DND-41 (cell line): ENCODE results near the gene PRSS35.

ENCODE experiments used
- CTCF ChIP-seq: IDR thresholded peaks from 2 replicates; pipeline ENCODE4 v1.5.1; 2012; ENCODE audit warnings: borderline replicate concordance, low read length, moderate library complexity, mild to moderate bottlenecking; ENCODE audit not compliant: poor library complexity, severe bottlenecking; ENCODE audit errors: extremely low read depth
- EZH2 ChIP-seq: IDR thresholded peaks from 3 replicates; pipeline ENCODE4 v1.6.1; 2012; ENCODE audit warnings: borderline replicate concordance, low read depth, mild to moderate bottlenecking, moderate library complexity, low read length, inconsistent platforms; ENCODE audit not compliant: severe bottlenecking

GRCh38 chr6:83517500-83517899 lies 5.2 kb downstream of the PRSS35 start:
- TF ChIP-seq CTCF (no peak), EZH2 (no peak)
